GM21515 (cell line): ENCODE measurements around the gene HOXA9.

Experiments used
- ATAC-seq: cut with Tn5 transposase; IDR thresholded peaks from one replicate; pipeline ENCODE4 v1.9.1; 2021; ENCODE audit not compliant: unreplicated experiment

HOXA9 gene

GRCh38 chr7:27129729-27130539 lies 35.4 kb downstream of the HOXA9 start:
- no peak for ATAC-seq

- no peak for ATAC-seq
These were observed 36.3 kb downstream of the HOXA9 start for GRCh38 chr7:27128776-27129728.

- no peak for ATAC-seq
These were observed 37.3 kb downstream of the HOXA9 start for GRCh38 chr7:27128034-27128433.

- ATAC-seq: no peak
These were observed 38.6 kb downstream of the HOXA9 start for GRCh38 chr7:27126596-27127327.

GRCh38 chr7:27125986-27126394 lies 39.3 kb downstream of the HOXA9 start:
- ATAC-seq: no peak

GRCh38 chr7:27124902-27125689 lies 40.2 kb downstream of the HOXA9 start:
- no peak for ATAC-seq

- ATAC-seq: no peak
These were observed 41.0 kb downstream of the HOXA9 start for GRCh38 chr7:27124096-27124901.

- ATAC-seq: no peak
These were observed 41.8 kb downstream of the HOXA9 start for GRCh38 chr7:27123477-27124053.

GRCh38 chr7:27123007-27123476 lies 42.3 kb downstream of the HOXA9 start:
- ATAC-seq: no peak

GRCh38 chr7:27122077-27122910 lies 43.0 kb downstream of the HOXA9 start:
- no peak for ATAC-seq

GRCh38 chr7:27121684-27122076 lies 43.7 kb downstream of the HOXA9 start:
- no peak for ATAC-seq

- ATAC-seq: no peak
These were observed 45.9 kb downstream of the HOXA9 start for GRCh38 chr7:27119412-27119911.

- ATAC-seq: no peak
These were observed 46.8 kb downstream of the HOXA9 start for GRCh38 chr7:27118580-27118979.

- no peak for ATAC-seq
These were observed 47.3 kb downstream of the HOXA9 start for GRCh38 chr7:27117887-27118491.

- ATAC-seq: no peak
These were observed 48.1 kb downstream of the HOXA9 start for GRCh38 chr7:27116962-27117886.
